ENCODE results near the gene HOXB7.

HOXB7 gene

DNA sequence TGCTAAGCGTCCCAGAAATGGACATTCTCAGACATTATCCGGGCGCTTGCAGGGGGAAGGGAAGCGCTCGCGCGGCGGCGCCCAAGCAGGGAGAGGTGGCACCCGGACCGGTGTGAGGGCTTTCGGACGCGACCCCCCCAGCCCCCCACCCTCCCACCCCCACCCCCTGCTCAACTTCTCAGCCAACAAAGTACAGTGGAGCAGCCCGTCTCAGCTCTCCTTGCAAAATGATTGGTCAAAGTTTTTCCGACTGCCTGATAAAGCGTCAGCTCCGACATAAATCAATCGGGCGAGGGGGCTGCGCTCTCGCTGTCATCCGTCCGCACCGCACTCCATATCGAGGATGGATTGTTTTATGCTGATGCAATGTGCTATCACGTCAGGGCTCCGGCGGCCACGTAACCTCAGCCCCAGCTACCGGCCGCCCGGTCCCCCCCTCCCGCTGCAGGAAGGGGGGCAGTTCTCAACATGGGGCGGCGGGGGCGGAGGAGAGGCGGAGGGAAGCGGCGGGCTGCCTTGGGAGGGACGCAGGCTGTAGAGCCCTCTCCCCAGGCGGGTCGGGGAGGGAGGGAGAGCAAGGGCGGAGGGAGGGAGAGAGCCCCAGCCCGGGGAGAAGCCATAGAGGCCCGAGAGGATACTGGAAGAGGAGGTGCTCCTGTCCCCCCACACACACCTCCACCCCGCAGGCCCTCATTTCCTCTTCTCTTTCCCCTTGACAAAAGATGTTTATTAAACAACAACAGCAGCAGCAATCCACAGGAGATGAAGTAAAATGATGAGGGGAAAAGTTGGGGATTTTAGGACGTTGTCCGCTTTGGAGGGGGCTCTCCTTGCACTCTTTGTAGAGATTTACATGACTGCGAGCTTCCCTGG lies 15.7 kb upstream of the HOXB7 start, which contains the start of gene HOXB9:
TSS of gene HOXB9 (minus strand) at position 114 of the 873 bp plus-strand sequence. CDS start at position 25, 89 bp downstream.
- Histone ChIP-seq H3K4me1 (ENCODE audit: insufficient read depth, low read length) (no peaks in the 10 kb centered on the region), H3K27ac (ENCODE audit: low read depth, low read length) (no peak within 1 kb of the TSS), H3K36me3 (ENCODE audit: insufficient read depth, low read length) (no peaks in the 10 kb centered on the region), H3K9ac (ENCODE audit: low read length) (no peak within 1 kb of the TSS), H3K27me3 (ENCODE audit: control insufficient read depth in 1 of 2, insufficient read depth in 2 of 2, low read length in 2 of 2) (peaks cover 82 to 93% of the 10 kb centered on the region in 2 donors), H3K4me3 (ENCODE audit: low read depth in 1 of 2, low read length in 2 of 2) (peak within 1 kb of the TSS; percentile 26 to 29), H3K9me3 (ENCODE audit: low read length) (no peaks in the 10 kb centered on the region)

DNA sequence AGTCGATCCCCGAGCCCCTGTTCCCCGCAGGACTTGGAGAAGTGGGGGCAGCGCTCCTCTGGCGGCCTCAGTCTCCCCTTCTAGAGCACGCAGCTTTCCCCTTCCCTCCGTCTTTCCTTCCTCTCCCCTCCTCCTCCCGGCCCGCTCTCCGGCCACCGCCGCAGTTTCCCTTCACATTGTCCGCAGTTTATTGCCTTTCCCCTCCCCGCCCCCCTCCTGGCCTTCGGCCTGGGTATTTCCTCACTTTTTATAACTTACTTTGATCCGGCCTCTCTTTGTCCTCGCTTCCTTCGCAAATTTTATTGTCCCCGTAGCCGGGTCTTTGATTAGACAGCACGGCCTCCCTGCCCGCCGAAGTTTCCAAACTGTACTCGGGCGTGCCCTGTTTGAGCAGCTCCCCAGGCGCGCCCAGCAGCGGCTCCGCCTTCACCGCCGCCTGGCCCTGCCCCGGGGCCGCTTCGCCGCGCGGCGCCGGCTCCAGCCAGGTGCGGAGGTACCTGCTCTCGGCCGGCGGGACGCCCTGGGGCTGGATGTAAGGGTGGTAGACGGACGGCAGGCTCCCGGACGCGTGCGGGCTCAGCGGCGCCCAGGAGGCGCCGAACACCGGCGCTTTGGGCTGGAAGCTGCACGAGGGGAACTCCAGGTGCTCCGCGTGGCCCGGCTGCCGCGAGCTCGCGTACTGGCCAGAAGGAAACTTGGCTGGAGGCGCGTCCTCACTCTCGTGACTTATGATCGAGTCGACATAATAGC lies 14.9 kb upstream of the HOXB7 start:
- Histone ChIP-seq H3K4me3 (ENCODE audit: low read depth in 1 of 2, low read length in 2 of 2) (peak overlapping the region; percentile 26 to 29), H3K9ac (ENCODE audit: low read length) (no peak overlapping the region), H3K27ac (ENCODE audit: low read depth, low read length) (no peak overlapping the region), H3K9me3 (ENCODE audit: low read length) (no peaks in the 10 kb centered on the region), H3K4me1 (ENCODE audit: insufficient read depth, low read length) (no peaks in the 10 kb centered on the region), H3K36me3 (ENCODE audit: insufficient read depth, low read length) (no peaks in the 10 kb centered on the region), H3K27me3 (ENCODE audit: control insufficient read depth in 1 of 2, insufficient read depth in 2 of 2, low read length in 2 of 2) (peaks cover 84 to 93% of the 10 kb centered on the region in 2 donors)

DNA sequence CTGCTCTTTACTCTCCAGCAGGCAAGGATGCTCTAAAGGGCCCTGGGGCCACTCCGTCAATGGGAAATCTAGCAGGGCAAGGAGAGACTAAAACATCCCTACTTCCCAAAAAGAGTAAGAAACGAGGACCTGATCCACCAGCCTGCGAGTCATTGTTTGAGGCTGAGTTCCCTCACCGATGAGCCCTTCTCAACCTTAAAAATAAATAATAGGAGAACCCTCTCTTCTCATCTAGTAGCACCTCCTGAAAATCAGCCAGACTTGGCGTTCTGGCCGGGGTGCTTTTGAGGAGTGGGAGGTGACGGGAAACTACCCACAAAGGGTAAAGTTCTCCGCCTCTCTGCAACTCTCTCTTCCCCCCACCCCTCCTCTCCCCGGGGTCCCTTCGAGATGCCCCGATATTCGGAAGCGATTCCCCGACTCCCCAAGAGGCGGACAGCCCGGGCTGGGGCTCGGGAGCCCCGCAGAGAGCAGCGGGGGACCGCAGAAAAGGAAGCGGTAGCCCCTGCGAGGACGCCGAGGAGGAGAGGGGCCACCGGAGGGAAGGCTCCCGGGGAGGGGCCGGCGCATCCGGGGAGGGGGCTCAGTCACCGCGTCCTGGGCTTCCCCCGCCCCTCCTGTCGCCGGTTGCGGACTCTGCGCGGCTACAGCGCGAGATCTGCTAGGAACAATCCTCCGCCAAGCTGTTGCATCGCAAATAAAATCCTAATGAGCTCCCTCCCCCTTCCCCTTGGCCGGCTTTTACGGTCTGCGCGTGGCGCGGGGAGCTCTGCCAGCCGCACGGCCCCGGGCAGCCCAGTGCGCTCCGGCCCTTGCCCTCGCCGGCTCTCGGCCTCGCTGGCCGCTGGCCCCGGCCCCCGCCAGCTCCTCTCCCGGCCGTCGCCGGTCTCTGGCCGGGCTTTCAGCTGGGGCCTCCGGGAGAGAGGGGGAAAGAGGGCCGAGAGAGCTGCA lies 14.0 kb upstream of the HOXB7 start:
- Histone ChIP-seq H3K27ac (ENCODE audit: low read depth, low read length) (no peak overlapping the region), H3K9ac (ENCODE audit: low read length) (no peak overlapping the region)

DNA sequence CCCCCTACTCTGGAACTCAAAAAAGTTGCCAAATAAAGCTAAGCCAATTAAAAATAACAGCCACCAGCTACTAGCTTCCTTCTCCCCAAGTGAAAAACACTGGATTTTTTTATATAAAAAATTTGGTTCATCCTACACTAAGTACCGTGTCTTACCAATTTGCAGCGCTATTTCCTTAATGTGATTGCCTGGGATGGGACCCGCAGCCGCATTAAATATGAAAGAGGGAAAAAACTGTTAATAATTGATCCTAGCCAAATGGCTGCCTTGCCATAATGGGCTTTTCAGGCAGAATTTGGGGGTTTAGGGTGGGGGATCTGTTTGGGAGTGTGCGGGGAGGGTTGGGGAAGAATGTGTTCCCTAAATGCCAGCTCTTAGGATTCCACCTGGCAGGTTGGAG lies 13.3 kb upstream of the HOXB7 start:
- no peak overlapping the region for H3K4me3 ChIP-seq (ENCODE audit: low read depth in 1 of 2, low read length in 2 of 2)
- H3K9ac ChIP-seq (ENCODE audit: low read length) = no peak overlapping the region
- H3K27ac ChIP-seq (ENCODE audit: low read depth, low read length) = no peak overlapping the region

More for the DNA sequence above, 14.0 kb upstream of the HOXB7 start:
- H3K27me3 ChIP-seq (ENCODE audit: control insufficient read depth in 1 of 2, insufficient read depth in 2 of 2, low read length in 2 of 2) = peaks cover 84 to 95% of the 10 kb centered on the region in 2 donors
- H3K9me3 ChIP-seq (ENCODE audit: low read length) = no peaks in the 10 kb centered on the region
- peak overlapping the region; percentile 26 to 29 for H3K4me3 ChIP-seq (ENCODE audit: low read depth in 1 of 2, low read length in 2 of 2)
- H3K4me1 ChIP-seq (ENCODE audit: insufficient read depth, low read length) = no peaks in the 10 kb centered on the region
- H3K36me3 ChIP-seq (ENCODE audit: insufficient read depth, low read length) = no peaks in the 10 kb centered on the region

DNA sequence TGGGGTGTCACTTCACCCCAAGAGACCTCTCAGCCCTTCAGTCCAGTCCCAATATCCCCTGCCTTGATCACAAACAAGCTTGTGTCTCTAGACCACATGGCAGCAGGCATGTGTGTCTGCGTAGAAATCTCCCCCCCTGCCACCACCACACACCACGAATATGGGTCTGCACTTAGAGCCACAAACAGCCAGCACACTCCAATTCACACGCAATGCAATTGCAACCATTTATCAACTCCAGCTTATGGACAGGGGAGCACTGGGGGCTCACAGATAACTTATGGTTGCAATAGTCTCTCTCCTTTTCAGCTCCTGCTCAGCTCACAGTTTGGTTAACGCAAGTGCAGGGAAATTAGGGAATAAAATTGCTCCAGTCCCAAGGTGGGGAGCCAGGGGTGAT lies 12.8 kb upstream of the HOXB7 start:
- peaks cover 6% of the 10 kb centered on the region for H3K4me1 ChIP-seq (ENCODE audit: insufficient read depth, low read length)
- H3K36me3 ChIP-seq (ENCODE audit: insufficient read depth, low read length) = no peaks in the 10 kb centered on the region
- no peak overlapping the region for H3K9ac ChIP-seq (ENCODE audit: low read length)
- no peaks in the 10 kb centered on the region for H3K9me3 ChIP-seq (ENCODE audit: low read length)
- H3K4me3 ChIP-seq (ENCODE audit: low read depth in 1 of 2, low read length in 2 of 2) = no peak overlapping the region
- H3K27ac ChIP-seq (ENCODE audit: low read depth, low read length) = no peak overlapping the region
- H3K27me3 ChIP-seq (ENCODE audit: control insufficient read depth in 1 of 2, insufficient read depth in 2 of 2, low read length in 2 of 2) = peaks cover 77 to 95% of the 10 kb centered on the region in 2 donors

More for the DNA sequence above, 13.3 kb upstream of the HOXB7 start:
- peaks cover under 1% of the 10 kb centered on the region for H3K4me1 ChIP-seq (ENCODE audit: insufficient read depth, low read length)
- H3K27me3 ChIP-seq (ENCODE audit: control insufficient read depth in 1 of 2, insufficient read depth in 2 of 2, low read length in 2 of 2) = peaks cover 83 to 95% of the 10 kb centered on the region in 2 donors
- H3K36me3 ChIP-seq (ENCODE audit: insufficient read depth, low read length) = no peaks in the 10 kb centered on the region
- H3K9me3 ChIP-seq (ENCODE audit: low read length) = no peaks in the 10 kb centered on the region

DNA sequence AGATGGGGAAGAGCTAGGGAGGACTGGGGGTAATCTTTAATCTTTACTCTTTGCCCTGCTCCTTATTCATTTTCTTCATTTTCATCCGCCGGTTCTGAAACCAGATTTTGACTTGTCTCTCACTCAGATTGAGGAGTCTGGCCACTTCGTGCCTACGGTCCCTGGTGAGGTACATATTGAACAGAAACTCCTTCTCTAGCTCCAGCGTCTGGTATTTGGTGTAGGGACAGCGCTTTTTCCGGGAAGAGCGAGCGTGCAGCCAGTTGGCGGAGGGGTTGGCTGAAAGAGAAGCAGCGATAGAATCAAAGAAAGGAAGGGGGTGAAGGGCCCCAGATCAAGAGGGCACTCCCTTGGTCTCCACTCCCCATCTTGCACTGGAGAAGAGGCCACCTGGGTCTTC lies 12.0 kb upstream of the HOXB7 start:
- Histone ChIP-seq H3K9ac (ENCODE audit: low read length) (no peak overlapping the region), H3K36me3 (ENCODE audit: insufficient read depth, low read length) (no peaks in the 10 kb centered on the region), H3K4me3 (ENCODE audit: low read depth in 1 of 2, low read length in 2 of 2) (no peak overlapping the region), H3K27me3 (ENCODE audit: control insufficient read depth in 1 of 2, insufficient read depth in 2 of 2, low read length in 2 of 2) (peaks cover 77 to 95% of the 10 kb centered on the region in 2 donors), H3K4me1 (ENCODE audit: insufficient read depth, low read length) (peaks cover 12% of the 10 kb centered on the region), H3K9me3 (ENCODE audit: low read length) (no peaks in the 10 kb centered on the region), H3K27ac (ENCODE audit: low read depth, low read length) (no peak overlapping the region)

DNA sequence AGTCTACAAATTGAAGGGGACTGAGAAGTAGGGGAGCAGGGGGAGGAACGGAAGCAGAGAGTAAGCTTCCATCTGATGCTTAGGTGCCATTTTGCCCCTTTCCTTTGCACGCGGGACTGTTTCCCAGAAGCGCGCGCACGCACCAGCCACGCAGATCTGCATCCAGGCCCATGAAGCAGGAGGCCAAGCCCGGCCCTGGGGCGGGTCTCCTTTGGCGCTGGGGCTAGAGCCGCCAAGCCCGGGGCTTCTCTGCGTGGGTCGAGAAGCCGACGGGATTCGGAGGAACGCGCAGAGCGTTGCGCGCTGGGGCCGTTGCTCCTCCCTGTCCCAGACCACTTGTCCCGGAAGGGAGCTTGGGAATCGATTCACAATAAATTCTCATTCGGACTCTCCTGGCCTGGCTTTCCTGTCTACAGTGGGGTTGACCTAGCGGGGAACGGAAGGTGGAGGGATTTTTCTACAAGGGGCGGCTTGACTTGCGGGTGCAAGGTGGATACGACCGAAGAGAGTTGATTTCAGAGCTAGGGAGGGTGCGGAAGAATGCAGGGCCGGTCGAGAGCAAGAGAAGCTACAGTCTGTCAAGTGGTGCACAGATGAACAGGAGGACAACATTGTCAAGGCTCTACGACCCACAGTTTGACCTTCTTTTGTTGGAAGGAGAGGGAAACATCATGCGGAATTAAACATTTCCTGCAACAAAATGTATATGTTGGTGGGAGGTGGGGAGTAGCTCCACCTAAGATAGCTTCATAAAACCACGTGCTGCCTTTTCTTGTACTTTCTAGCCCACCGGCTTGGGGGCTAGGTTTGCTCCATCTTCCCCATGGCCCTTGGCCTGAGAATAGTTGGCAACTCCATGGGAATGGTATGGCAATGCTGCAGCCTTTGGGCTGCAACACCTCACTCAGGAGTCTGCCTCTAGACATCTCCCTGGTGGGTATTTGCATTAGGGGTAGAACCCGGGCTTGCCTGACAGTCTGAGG lies 10.9 kb upstream of the HOXB7 start:
- H3K27me3 ChIP-seq (ENCODE audit: control insufficient read depth in 1 of 2, insufficient read depth in 2 of 2, low read length in 2 of 2) = peaks cover 77 to 95% of the 10 kb centered on the region in 2 donors
- no peak overlapping the region for H3K27ac ChIP-seq (ENCODE audit: low read depth, low read length)
- H3K4me1 ChIP-seq (ENCODE audit: insufficient read depth, low read length) = peaks cover 12% of the 10 kb centered on the region
- H3K4me3 ChIP-seq (ENCODE audit: low read depth in 1 of 2, low read length in 2 of 2) = no peak overlapping the region
- H3K36me3 ChIP-seq (ENCODE audit: insufficient read depth, low read length) = no peaks in the 10 kb centered on the region
- no peak overlapping the region for H3K9ac ChIP-seq (ENCODE audit: low read length)
- no peaks in the 10 kb centered on the region for H3K9me3 ChIP-seq (ENCODE audit: low read length)

DNA sequence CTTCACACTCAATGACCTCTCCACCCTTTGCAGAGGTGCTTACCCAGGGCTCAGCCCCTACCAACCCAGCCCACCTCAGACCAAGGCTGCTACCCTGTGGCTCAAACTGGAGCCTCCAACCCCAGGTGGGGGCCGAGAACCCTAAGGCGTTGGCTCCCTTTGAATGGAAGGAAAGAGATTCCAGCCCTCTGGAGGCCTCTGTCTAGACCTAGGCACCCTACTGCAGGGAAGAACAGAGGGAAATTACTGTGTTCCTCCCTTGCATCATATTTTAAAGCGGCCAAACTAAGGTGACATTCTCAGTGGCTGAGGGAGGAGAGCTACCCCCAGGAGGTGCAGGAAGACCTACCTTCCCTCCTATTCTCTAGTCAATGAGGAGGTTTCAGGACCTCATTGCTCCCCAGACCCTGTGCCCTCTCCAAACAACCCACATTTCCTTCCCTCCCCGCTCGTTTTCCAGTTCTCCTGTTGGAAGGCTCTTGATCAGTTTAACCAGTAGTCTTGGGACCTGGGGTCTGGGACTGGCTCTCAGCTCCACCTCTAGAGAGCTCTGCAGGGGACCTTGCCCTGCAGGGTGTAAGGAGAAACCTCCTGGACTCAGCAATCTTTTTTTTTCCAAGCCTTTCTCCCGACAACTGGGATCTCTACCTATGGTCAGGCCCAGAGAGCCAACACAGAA lies 9.8 kb upstream of the HOXB7 start:
- no peaks in the 10 kb centered on the region for H3K36me3 ChIP-seq (ENCODE audit: insufficient read depth, low read length)
- H3K9me3 ChIP-seq (ENCODE audit: low read length) = no peaks in the 10 kb centered on the region
- H3K9ac ChIP-seq (ENCODE audit: low read length) = no peak overlapping the region
- H3K4me1 ChIP-seq (ENCODE audit: insufficient read depth, low read length) = peaks cover 12% of the 10 kb centered on the region
- H3K27ac ChIP-seq (ENCODE audit: low read depth, low read length) = no peak overlapping the region
- H3K27me3 ChIP-seq (ENCODE audit: control insufficient read depth in 1 of 2, insufficient read depth in 2 of 2, low read length in 2 of 2) = peaks cover 84 to 96% of the 10 kb centered on the region in 2 donors
- H3K4me3 ChIP-seq (ENCODE audit: low read depth in 1 of 2, low read length in 2 of 2) = no peak overlapping the region

DNA sequence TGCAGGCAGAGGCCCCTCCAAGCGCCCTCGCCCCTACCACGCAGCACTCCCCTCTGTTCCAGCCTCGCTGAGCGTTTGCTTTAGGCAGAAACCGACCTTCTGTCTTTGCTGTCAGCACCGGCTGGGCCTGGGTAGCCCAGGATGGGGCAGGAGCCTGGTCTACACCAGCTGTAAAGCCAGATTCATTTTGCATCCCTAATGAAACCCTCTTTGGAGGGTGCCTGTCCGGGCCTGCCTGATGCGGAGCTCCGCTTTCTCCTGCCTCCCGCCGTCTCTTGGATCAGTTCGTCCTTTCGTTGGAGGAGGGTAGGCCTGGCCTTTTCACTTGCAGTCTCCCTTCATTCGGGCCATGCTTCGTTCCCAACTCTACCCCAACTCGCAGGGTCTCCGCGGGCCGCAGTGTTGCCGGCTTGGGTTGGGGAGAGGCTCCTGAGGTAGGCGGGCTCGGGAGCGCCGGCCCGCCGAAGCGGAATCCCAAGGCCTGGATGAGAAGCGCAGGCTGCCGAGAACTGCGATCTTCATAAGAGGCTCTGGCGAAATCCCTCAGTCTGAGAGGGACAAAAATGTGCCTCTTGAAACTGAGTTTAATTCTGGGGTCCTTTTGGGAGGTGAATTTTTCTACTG lies 9.1 kb upstream of the HOXB7 start:
- Histone ChIP-seq H3K27ac (ENCODE audit: low read depth, low read length) (no peak overlapping the region), H3K27me3 (ENCODE audit: control insufficient read depth in 1 of 2, insufficient read depth in 2 of 2, low read length in 2 of 2) (peaks cover 87 to 96% of the 10 kb centered on the region in 2 donors), H3K9ac (ENCODE audit: low read length) (no peak overlapping the region), H3K4me1 (ENCODE audit: insufficient read depth, low read length) (peaks cover 12% of the 10 kb centered on the region), H3K9me3 (ENCODE audit: low read length) (no peaks in the 10 kb centered on the region), H3K4me3 (ENCODE audit: low read depth in 1 of 2, low read length in 2 of 2) (no peak overlapping the region), H3K36me3 (ENCODE audit: insufficient read depth, low read length) (no peaks in the 10 kb centered on the region)

Measured in muscle layer of colon (tissue), 2 donors.